GM12878 (cell line): ENCODE data around the gene LGALS3. TPM values are rescaled to one million over a fixed set of nuclear protein-coding genes. Genes with fewer than 3 reads are reported as not detected.

ENCODE experiments used
- CEBPZ ChIP-seq: fragments of 150-350 bp; IDR thresholded peaks from 2 replicates; pipeline ENCODE4 v1.6.1; 2016; ENCODE audit warnings: low read depth, low read length
- EGR1 ChIP-seq, 2 experiments: IDR thresholded peaks; 1 replicate in 1 of 2; 2 replicates in 1 of 2; pipeline ENCODE4 v1.6.1; 2011 to 2012; ENCODE audit warnings: low read depth in 2 of 2, low read length in 2 of 2, borderline replicate concordance in 1 of 2, mild to moderate bottlenecking in 1 of 2, moderate library complexity in 1 of 2
- PAX8 ChIP-seq: fragments of 450-650 bp; IDR thresholded peaks from 2 replicates; pipeline ENCODE4 v1.6.1; 2017; ENCODE audit warnings: mild to moderate bottlenecking, moderate library complexity
- SMC3 ChIP-seq: IDR thresholded peaks from 2 replicates; pipeline ENCODE4 v1.6.1; 2011; ENCODE audit warnings: low read length, improper control_type of control experiment, borderline replicate concordance
- SREBF2 ChIP-seq: IDR thresholded peaks from 2 replicates; pipeline ENCODE4 v1.6.1; 2012; ENCODE audit warnings: mild to moderate bottlenecking, low read length
- USF1 ChIP-seq: IDR thresholded peaks from 2 replicates; pipeline ENCODE4 v1.6.1; 2011; ENCODE audit warnings: borderline replicate concordance, low read depth, mild to moderate bottlenecking, moderate library complexity, mixed read lengths, low read length; ENCODE audit not compliant: insufficient read depth; ENCODE audit errors: extremely low read length
- ZNF274 ChIP-seq: IDR thresholded peaks from one replicate; pipeline ENCODE4 v1.8.0; 2011; ENCODE audit not compliant: insufficient read length, insufficient read depth
- polyA plus RNA-seq, 11 experiments: library from polyadenylated mRNA; depleted of rRNA in 4 of 11; unstranded in 6 of 11; stranded (reverse) in 5 of 11; fragments of >200 nt; fragmentation: Nextera tagmentation in 4 of 11; fragmentation: Illumina TruSeq in 1 of 11; extraction: Ambion mirVana in 4 of 11; extraction: Trizol in 1 of 11; gene quantifications; 1 replicate in 1 of 11; 2 replicates in 10 of 11; pipeline versions ENCODE4 v1.2.1 to v1.2.3, GENCODE V29; 2011 to 2016; ENCODE audit warnings: inconsistent platforms in 2 of 11, missing spikeins in 2 of 11, low read depth in 1 of 11
- total RNA-seq, 4 experiments: library from RNA; depleted of rRNA in 3 of 4; stranded (reverse); fragments of >200 nt in 3 of 4; fragmentation: Illumina TruSeq in 1 of 4; extraction: Trizol in 1 of 4; gene quantifications; 2 replicates each; pipeline versions ENCODE4 v1.2.1 to v1.2.3, GENCODE V29; 2013 to 2021

The LGALS3 gene
- total and polyA plus RNA-seq, 10 of the 15 experiments (the other 5 are each of a cell fraction or from before 2014, with no cell fraction given) = 1.5 to 34.2 (median 18.4) TPM

- TF ChIP-seq CEBPZ (no peak), SREBF2 (no peak), USF1 (no peak), ZNF274 (no peak), PAX8 (no peak), EGR1 (IDR thresholded peaks at IDR 0.05; ENCODE audit: borderline replicate concordance in 1 of 2, low read depth in 2 of 2, low read length in 2 of 2) (no peak), SMC3 (no peak)
These were observed 25.9 kb upstream of the LGALS3 start (continued) for GRCh38 chr14:55103005-55103640.
